ENCODE measurements around the gene TTC7B.

Gene TTC7B

GRCh38 chr14:90760078-90760444 lies 56.2 kb downstream of the TTC7B start:
- H3K4me3 ChIP-seq (replicated peaks; ENCODE audit: insufficient read depth, low read length) = no peak overlapping the region
- no peak overlapping the region for H3K27ac ChIP-seq (replicated peaks)
- DNase-seq (ENCODE audit: low read depth in 1 of 2, low spot score in 1 of 2) = no peak
- TF ChIP-seq CTCF (IDR thresholded peaks at IDR 0.05; ENCODE audit: insufficient read depth, low read length) (no peak), REST (IDR thresholded peaks at IDR 0.05; ENCODE audit: insufficient replicate concordance, low read depth) (no peak), SPI1 (IDR thresholded peaks at IDR 0.05; ENCODE audit: borderline replicate concordance, low read depth) (no peak)
- H3K27me3 ChIP-seq (ENCODE audit: insufficient read depth, poor library complexity, severe bottlenecking) = no peaks in the 10 kb centered on the region

- Histone ChIP-seq H3K27me3 (ENCODE audit: insufficient read depth, poor library complexity, severe bottlenecking) (no peaks in the 10 kb centered on the region), H3K27ac (replicated peaks) (no peak overlapping the region), H3K4me3 (replicated peaks; ENCODE audit: insufficient read depth, low read length) (no peak overlapping the region)
- no peak for DNase-seq (ENCODE audit: low read depth in 1 of 2, low spot score in 1 of 2)
- no peak for TF ChIP-seq CTCF (IDR thresholded peaks at IDR 0.05; ENCODE audit: insufficient read depth, low read length)
- TF ChIP-seq GABPA (IDR thresholded peaks at IDR 0.05; ENCODE audit: low read depth) = no peak
- no peak for TF ChIP-seq POLR2AphosphoS5 (IDR thresholded peaks at IDR 0.05; ENCODE audit: low read depth)
- TF ChIP-seq SPI1 (IDR thresholded peaks at IDR 0.05; ENCODE audit: borderline replicate concordance, low read depth) = no peak
- TF ChIP-seq REST (IDR thresholded peaks at IDR 0.05; ENCODE audit: insufficient replicate concordance, low read depth) = no peak
Observed at GRCh38 chr14:90759370-90760077, 56.7 kb downstream of the TTC7B start.

- H3K4me3 ChIP-seq (replicated peaks; ENCODE audit: insufficient read depth, low read length) = no peak overlapping the region
- TF ChIP-seq SPI1 (IDR thresholded peaks at IDR 0.05; ENCODE audit: borderline replicate concordance, low read depth) (no peak), GABPA (IDR thresholded peaks at IDR 0.05; ENCODE audit: low read depth) (no peak), REST (IDR thresholded peaks at IDR 0.05; ENCODE audit: insufficient replicate concordance, low read depth) (no peak), POLR2AphosphoS5 (IDR thresholded peaks at IDR 0.05; ENCODE audit: low read depth) (no peak), CTCF (IDR thresholded peaks at IDR 0.05; ENCODE audit: insufficient read depth, low read length) (no peak)
Observed at GRCh38 chr14:90758959-90759358, 57.3 kb downstream of the TTC7B start.

More at GRCh38 chr14:90758959-90759358, 57.3 kb downstream of the TTC7B start:
- Histone ChIP-seq H3K27me3 (ENCODE audit: insufficient read depth, poor library complexity, severe bottlenecking) (no peaks in the 10 kb centered on the region), H3K27ac (replicated peaks) (peak overlapping the region; percentile 62)
- DNase-seq (ENCODE audit: low read depth in 1 of 2, low spot score in 1 of 2) = no peak

Data from HL-60 (cell line).